Caki2 (cell line): ENCODE data around the gene ZFAND2A. TPM values are rescaled to one million over a fixed set of nuclear protein-coding genes. Genes with fewer than 3 reads are reported as not detected.
"Not testable (repeated sequence)": the region's sequence is repeated elsewhere in the genome, so short reads cannot be mapped to it uniquely, and the experiment has no call there.

Source experiments
- DNase-seq: peaks from one replicate; pipeline ENCODE4 v3.0.0-alpha.2; 2015; ENCODE audit warnings: low read depth
- in situ Hi-C: cut with HindIII; loops from 2 replicates; pipeline ENCODE4 v1.10.0; 2016; ENCODE audit warnings: low sequenced_read_pairs, low pct_unique_long_range_greater_than_20kb, mixed read lengths
- total RNA-seq: library from RNA; depleted of rRNA; stranded (reverse); fragments of >200 nt; shearing (Covaris generic); gene quantifications from 2 replicates; pipeline ENCODE4 v1.2.3, GENCODE V29; 2014; ENCODE audit warnings: low replicate concordance; rRNA removed

ZFAND2A gene
- total RNA-seq, result 22.4 TPM in 2 replicates

- in situ Hi-C loops, result no loop called here
Observed at GRCh38 chr7:1159891-1160669, at the start of gene ZFAND2A. Gene ZFAND2A (minus strand): TSS chr7:1160196. CDS start chr7:1158212, 1,984 bp downstream.

GRCh38 chr7:1209097-1209496, 49.1 kb upstream of the ZFAND2A start:
- DNase-seq, result no peak
- in situ Hi-C loops, result no loop called here

More at GRCh38 chr7:1159891-1160669, at the start of gene ZFAND2A:
- peak; percentile 98 for DNase-seq

GRCh38 chr7:1205742-1206141, 45.7 kb upstream of the ZFAND2A start:
- DNase-seq, in situ Hi-C loops: not testable (repeated sequence)

GRCh38 chr7:1204460-1205140, 44.6 kb upstream of the ZFAND2A start:
- in situ Hi-C loops, result no loop called here
- DNase-seq, result no peak

GRCh38 chr7:1202914-1203313, 42.9 kb upstream of the ZFAND2A start:
- in situ Hi-C loops, DNase-seq: not testable (repeated sequence)

GRCh38 chr7:1201916-1202315, 41.9 kb upstream of the ZFAND2A start:
- DNase-seq, result no peak
- in situ Hi-C loops, result no loop called here

GRCh38 chr7:1200045-1200444, 40.0 kb upstream of the ZFAND2A start:
- no peak for DNase-seq
- in situ Hi-C loops, result no loop called here

- in situ Hi-C loops, result no loop called here
- DNase-seq, result no peak
Observed at GRCh38 chr7:1197997-1198625, 38.1 kb upstream of the ZFAND2A start.

GRCh38 chr7:1196950-1197349, 37.0 kb upstream of the ZFAND2A start:
- DNase-seq, result no peak
- in situ Hi-C loops, result no loop called here

GRCh38 chr7:1196441-1196840, 36.4 kb upstream of the ZFAND2A start:
- DNase-seq, in situ Hi-C loops: not testable (repeated sequence)

GRCh38 chr7:1193593-1194424, 33.8 kb upstream of the ZFAND2A start:
- in situ Hi-C loops, result no loop called here
- peak; percentile 35 for DNase-seq

GRCh38 chr7:1192171-1192676, 32.2 kb upstream of the ZFAND2A start:
- in situ Hi-C loops, result no loop called here
- DNase-seq, result peak; percentile 39

GRCh38 chr7:1189986-1190772, 30.2 kb upstream of the ZFAND2A start:
- in situ Hi-C loops, result no loop called here
- no peak for DNase-seq

GRCh38 chr7:1188720-1189294, 28.8 kb upstream of the ZFAND2A start:
- DNase-seq, result no peak
- in situ Hi-C loops, result no loop called here

GRCh38 chr7:1187127-1187526, 27.1 kb upstream of the ZFAND2A start:
- DNase-seq, result no peak
- in situ Hi-C loops, result no loop called here

GRCh38 chr7:1181640-1182039, 21.6 kb upstream of the ZFAND2A start:
- in situ Hi-C loops, result no loop called here
- DNase-seq, result no peak

GRCh38 chr7:1181031-1181430, 21.0 kb upstream of the ZFAND2A start:
- in situ Hi-C loops, result no loop called here
- no peak for DNase-seq
